Lung (tissue), 12 donors: Measurements from ENCODE around the gene UGGT1. TPM values are rescaled to one million over a fixed set of nuclear protein-coding genes. Genes with fewer than 3 reads are reported as not detected.

Source experiments
- ATAC-seq: fragments of 200-7000 bp; cut with Tn5 transposase; one replicate; pipeline ENCODE4 v1.9.1; 2020; ENCODE audit warnings: moderate number of reproducible peaks; ENCODE audit not compliant: insufficient read depth, low FRiP score
- DNase-seq, 3 donors: peaks; one replicate each; pipeline ENCODE4 v3.0.0-alpha.2; 2013 to 2017
- H3K27ac ChIP-seq, 2 donors: one replicate each; pipeline ENCODE4 v1.5.1; 2013; ENCODE audit warnings: mild to moderate bottlenecking in 2 of 2, moderate library complexity in 2 of 2, control low read depth in 1 of 2, inconsistent platforms in 1 of 2, low read depth in 1 of 2, low read length in 1 of 2
- H3K27me3 ChIP-seq, 3 donors: one replicate each; pipeline ENCODE4 v1.5.1; 2013; ENCODE audit warnings: low read length in 2 of 3; ENCODE audit not compliant: control insufficient read depth in 3 of 3, insufficient read depth in 3 of 3
- H3K36me3 ChIP-seq, 4 donors: one replicate each; pipeline ENCODE4 v1.5.1; 2013; ENCODE audit warnings: low read length in 4 of 4, mild to moderate bottlenecking in 1 of 4, moderate library complexity in 1 of 4; ENCODE audit not compliant: control insufficient read depth in 4 of 4, insufficient read depth in 4 of 4
- H3K4me1 ChIP-seq, 5 donors: one replicate each; pipeline ENCODE4 v1.5.1; 2013; ENCODE audit warnings: low read length in 5 of 5, mild to moderate bottlenecking in 2 of 5, moderate library complexity in 1 of 5; ENCODE audit not compliant: control insufficient read depth in 5 of 5, insufficient read depth in 5 of 5
- H3K4me3 ChIP-seq: one replicate; pipeline ENCODE4 v1.5.1; 2013; ENCODE audit warnings: mild to moderate bottlenecking, control low read depth, moderate library complexity
- H3K9ac ChIP-seq, 2 donors: one replicate each; pipeline ENCODE4 v1.5.1; 2013; ENCODE audit warnings: low read length in 2 of 2, control low read depth in 1 of 2; ENCODE audit not compliant: insufficient read depth in 1 of 2
- H3K9me3 ChIP-seq, 4 donors: one replicate each; pipeline ENCODE4 v1.5.1; 2013; ENCODE audit warnings: low read length in 3 of 4, mild to moderate bottlenecking in 1 of 4, moderate library complexity in 1 of 4; ENCODE audit not compliant: control insufficient read depth in 4 of 4, insufficient read depth in 3 of 4
- CTCF ChIP-seq: IDR thresholded peaks from 2 replicates; pipeline ENCODE4 v1.5.1; 2012; ENCODE audit warnings: mild to moderate bottlenecking; ENCODE audit errors: control extremely low read depth, extremely low read depth
- WGBS, 2 donors: extraction: QIAGEN DNeasy Blood & Tissue Kit; methylation state at CpG; one replicate each; pipeline ENCODE4 v1.1.7; 2013; 5-methylcytosine and 5-hydroxymethylcytosine counted together
- polyA plus RNA-seq, 2 donors: library from polyadenylated mRNA; stranded (reverse); fragments of 200-250 nt; gene quantifications; one replicate each; pipeline ENCODE4 v1.2.1, GENCODE V29; 2013
- total RNA-seq, 2 donors: library from RNA; depleted of rRNA in 1 of 2; stranded (reverse); fragments of >200 nt in 1 of 2; gene quantifications; one replicate each; pipeline ENCODE4 v1.2.1, GENCODE V29; 2014 to 2021
- donor health status: control.
- donor health status: control.
- donor health status: Bipolar disorder and iron deficiency.
- donor health status: healthy.
- donor health status: DM: yes; HTN: yes; CAD: no.

Gene UGGT1
- total and polyA plus RNA-seq, 4 donors = 9.4 to 57.7 (median 32.8) TPM

- Histone ChIP-seq H3K36me3 (no peaks in the 10 kb centered on the region), H3K4me3 (no peak overlapping the region), H3K9me3 (no peaks in the 10 kb centered on the region), H3K9ac (no peak overlapping the region), H3K27me3 (no peaks in the 10 kb centered on the region), H3K4me1 (no peaks in the 10 kb centered on the region), H3K27ac (no peak overlapping the region)
- no peak for DNase-seq
- no peak for TF ChIP-seq CTCF
- no peak for ATAC-seq
- WGBS, 2 donors = 67 to 89% methylated on average over 5 of the region's 5 CpGs
Observed at GRCh38 chr2:128069769-128070168, 21.2 kb upstream of the UGGT1 start.

- H3K36me3 ChIP-seq = no peaks in the 10 kb centered on the region
- WGBS, 2 donors = 83 to 91% methylated on average over 3 of the region's 3 CpGs
- no peak for TF ChIP-seq CTCF
- H3K27me3 ChIP-seq = peaks cover 0 to 2% (median 0%) of the 10 kb centered on the region in 3 donors
- no peak overlapping the region for H3K4me3 ChIP-seq
- DNase-seq = no peak
- H3K9ac ChIP-seq = no peak overlapping the region
- H3K4me1 ChIP-seq = no peaks in the 10 kb centered on the region
- no peaks in the 10 kb centered on the region for H3K9me3 ChIP-seq
- H3K27ac ChIP-seq = no peak overlapping the region
- no peak for ATAC-seq
Observed at GRCh38 chr2:128073278-128073677, 17.7 kb upstream of the UGGT1 start.

DNA sequence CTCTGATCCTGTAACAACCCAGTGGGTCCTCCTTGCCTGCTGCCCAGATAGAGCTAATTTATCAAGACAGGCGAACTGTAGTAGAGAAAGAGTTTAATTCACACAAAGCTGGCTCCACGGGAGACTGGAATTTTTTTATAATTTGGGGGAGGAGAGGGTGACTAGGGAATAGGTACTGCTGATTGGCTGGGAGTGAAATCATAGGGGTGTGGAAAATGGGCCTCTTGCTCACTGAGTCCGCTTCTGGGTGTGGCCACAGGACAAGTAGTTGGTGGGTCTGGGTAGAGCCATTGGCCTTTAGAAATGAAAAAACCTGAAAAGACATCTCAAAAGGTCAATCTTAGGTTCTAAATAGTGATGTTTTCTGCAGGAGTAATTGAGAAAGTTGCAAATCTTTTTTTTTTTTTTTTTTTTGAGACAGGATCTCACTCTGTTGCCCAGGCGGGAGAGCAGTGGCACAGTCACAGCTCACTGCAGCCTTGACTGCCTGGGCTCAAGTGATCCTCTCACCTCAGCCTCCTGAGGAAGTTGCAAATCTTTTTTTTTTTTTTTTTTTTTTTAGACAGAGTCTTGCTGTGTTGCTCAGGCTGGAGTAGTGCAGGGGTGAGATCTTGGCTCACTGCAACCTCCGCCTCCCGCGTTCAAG is 14.4 kb upstream of the UGGT1 start:
- no peaks in the 10 kb centered on the region for H3K36me3 ChIP-seq
- H3K4me3 ChIP-seq = no peak overlapping the region
- H3K27me3 ChIP-seq = peaks cover 0 to 2% (median 0%) of the 10 kb centered on the region in 3 donors
- no peak for DNase-seq
- no peak overlapping the region for H3K27ac ChIP-seq
- ATAC-seq = no peak
- no peaks in the 10 kb centered on the region for H3K4me1 ChIP-seq
- WGBS, 2 donors = 86 to 96% methylated on average over 7 of the region's 7 CpGs
- H3K9me3 ChIP-seq = no peaks in the 10 kb centered on the region
- no peak overlapping the region for H3K9ac ChIP-seq
- TF ChIP-seq CTCF = no peak

DNA sequence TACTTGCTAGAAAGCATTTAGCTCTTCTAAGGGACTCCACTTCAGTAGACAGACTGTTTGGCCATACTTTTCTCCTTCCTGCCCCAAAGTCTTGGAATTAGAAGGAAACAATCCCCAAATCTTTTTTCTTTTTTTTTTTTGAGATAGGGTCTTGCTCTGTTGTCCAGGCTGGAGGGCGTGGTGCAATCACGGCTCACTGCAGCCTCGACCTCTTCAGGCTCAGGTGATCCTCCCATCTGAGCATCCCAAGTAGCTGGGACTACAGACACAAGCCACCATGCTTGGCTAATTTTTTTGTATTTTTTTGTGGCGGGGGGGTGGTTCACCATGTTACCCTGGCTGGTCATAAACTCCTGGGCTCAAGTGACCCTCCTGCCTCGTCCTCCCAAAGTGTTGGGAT is 6.2 kb upstream of the UGGT1 start:
- DNase-seq = no peak
- Histone ChIP-seq H3K36me3 (no peaks in the 10 kb centered on the region), H3K9ac (no peak overlapping the region), H3K4me3 (no peak overlapping the region), H3K4me1 (no peaks in the 10 kb centered on the region), H3K9me3 (peaks cover 0 to 2% (median 0%) of the 10 kb centered on the region in 4 donors), H3K27ac (no peak overlapping the region), H3K27me3 (no peaks in the 10 kb centered on the region)
- no peak for TF ChIP-seq CTCF
- no peak for ATAC-seq
- 82 to 90% methylated on average over 5 of the region's 5 CpGs for WGBS, 2 donors
